H9 (cell line): ENCODE measurements around the gene ST14. TPM values are rescaled to one million over a fixed set of nuclear protein-coding genes. Genes with fewer than 3 reads are reported as not detected.
"Not testable (repeated sequence)": the region's sequence is repeated elsewhere in the genome, so short reads cannot be mapped to it uniquely, and the experiment has no call there.

Source experiments
- DNase-seq: peaks from one replicate; pipeline ENCODE4 v3.0.0-alpha.2; 2017
- H2AFZ ChIP-seq: one replicate; pipeline ENCODE4 v1.6.1; 2013; ENCODE audit warnings: mild to moderate bottlenecking, low read length, control low read depth, moderate library complexity
- H2AK5ac ChIP-seq: 2 replicates; pipeline ENCODE4 v1.6.1; 2013; ENCODE audit warnings: low read length, control low read depth, mixed read lengths; ENCODE audit not compliant: insufficient read length
- H2BK120ac ChIP-seq: one replicate; pipeline ENCODE4 v1.6.1; 2013; ENCODE audit warnings: low read depth, mild to moderate bottlenecking, low read length, control low read depth, inconsistent platforms; ENCODE audit not compliant: poor library complexity, severe bottlenecking
- H2BK12ac ChIP-seq: 2 replicates; pipeline ENCODE4 v1.6.1; 2013; ENCODE audit warnings: low read length, control low read depth, mixed read lengths, low read depth; ENCODE audit not compliant: insufficient read length
- H2BK15ac ChIP-seq: 2 replicates; pipeline ENCODE4 v1.6.1; 2013; ENCODE audit warnings: low read depth, low read length, control low read depth
- H2BK20ac ChIP-seq: one replicate; pipeline ENCODE4 v1.6.1; 2013; ENCODE audit warnings: low read depth, mild to moderate bottlenecking, low read length, control low read depth, inconsistent platforms; ENCODE audit not compliant: poor library complexity, severe bottlenecking
- H2BK5ac ChIP-seq: 2 replicates; pipeline ENCODE4 v1.6.1; 2013; ENCODE audit warnings: low read length, control low read depth, mixed read lengths; ENCODE audit not compliant: insufficient read length
- H3K14ac ChIP-seq: 2 replicates; pipeline ENCODE4 v1.6.1; 2013; ENCODE audit warnings: low read length, control low read depth; ENCODE audit not compliant: insufficient read depth
- H3K18ac ChIP-seq: 2 replicates; pipeline ENCODE4 v1.6.1; 2013; ENCODE audit warnings: low read depth, mild to moderate bottlenecking, mixed read lengths, low read length, control low read depth; ENCODE audit not compliant: insufficient read length
- H3K23ac ChIP-seq: 2 replicates; pipeline ENCODE4 v1.6.1; 2013; ENCODE audit warnings: low read length, control low read depth, mixed read lengths, low read depth; ENCODE audit not compliant: insufficient read length
- H3K23me2 ChIP-seq: 2 replicates; pipeline ENCODE4 v1.6.1; 2013; ENCODE audit warnings: low read depth, mild to moderate bottlenecking, mixed read lengths, low read length, control low read depth; ENCODE audit not compliant: insufficient read length, poor library complexity, severe bottlenecking
- H3K27ac ChIP-seq: 2 replicates; pipeline ENCODE4 v1.5.1; 2013; ENCODE audit warnings: low read length, control low read depth, mixed read lengths, low read depth; ENCODE audit not compliant: insufficient read length
- H3K27me3 ChIP-seq: 2 replicates; pipeline ENCODE4 v1.6.1; 2013; ENCODE audit warnings: low read length, control low read depth, inconsistent platforms; ENCODE audit not compliant: insufficient read depth
- H3K4ac ChIP-seq: 2 replicates; pipeline ENCODE4 v1.6.1; 2013; ENCODE audit warnings: low read depth, mild to moderate bottlenecking, control low read depth, inconsistent platforms, low read length, moderate library complexity
- H3K4me1 ChIP-seq: 2 replicates; pipeline ENCODE4 v1.6.1; 2013; ENCODE audit warnings: low read length, control low read depth, inconsistent platforms; ENCODE audit not compliant: insufficient read depth
- H3K4me2 ChIP-seq: 2 replicates; pipeline ENCODE4 v1.6.1; 2013; ENCODE audit warnings: low read length, control low read depth, mixed read lengths; ENCODE audit not compliant: insufficient read length, insufficient read depth
- H3K56ac ChIP-seq: 2 replicates; pipeline ENCODE4 v1.6.1; 2013; ENCODE audit warnings: low read depth, mild to moderate bottlenecking, mixed read lengths, low read length, control low read depth; ENCODE audit not compliant: insufficient read length
- H3K79me1 ChIP-seq: 2 replicates; pipeline ENCODE4 v1.6.1; 2013; ENCODE audit warnings: low read depth, mild to moderate bottlenecking, moderate library complexity, low read length, control low read depth, inconsistent platforms; ENCODE audit not compliant: insufficient read depth, poor library complexity, severe bottlenecking
- H3K79me2 ChIP-seq: 2 replicates; pipeline ENCODE4 v1.6.1; 2013; ENCODE audit warnings: low read length, control low read depth, inconsistent platforms; ENCODE audit not compliant: insufficient read depth
- H3K9ac ChIP-seq: 2 replicates; pipeline ENCODE4 v1.6.1; 2013; ENCODE audit warnings: low read length, control low read depth, mixed read lengths; ENCODE audit not compliant: insufficient read length; ENCODE audit errors: extremely low read depth
- H3K9me3 ChIP-seq: one replicate; pipeline ENCODE4 v1.6.1; 2013; ENCODE audit warnings: low read depth, low read length, inconsistent platforms; ENCODE audit not compliant: control insufficient read depth
- H3T11ph ChIP-seq: one replicate; pipeline ENCODE4 v1.6.1; 2013; ENCODE audit warnings: mild to moderate bottlenecking, low read length, control low read depth, inconsistent platforms
- H4K20me1 ChIP-seq: one replicate; pipeline ENCODE4 v1.6.1; 2013; ENCODE audit not compliant: control insufficient read depth, insufficient read length, insufficient read depth
- H4K5ac ChIP-seq: 2 replicates; pipeline ENCODE4 v1.6.1; 2013; ENCODE audit warnings: low read depth, mild to moderate bottlenecking, mixed read lengths, low read length, control low read depth; ENCODE audit not compliant: insufficient read length
- H4K8ac ChIP-seq: replicated peaks from 2 replicates; pipeline ENCODE4 v1.6.1; 2013; ENCODE audit warnings: low read length, control low read depth, mixed read lengths, low read depth; ENCODE audit not compliant: insufficient read length
- H4K91ac ChIP-seq: 2 replicates; pipeline ENCODE4 v1.6.1; 2013; ENCODE audit warnings: low read depth, mild to moderate bottlenecking, moderate library complexity, mixed read lengths, low read length, control low read depth; ENCODE audit not compliant: insufficient read length
- H3K27ac Mint-ChIP-seq, 3 experiments: 2 replicates in 2 of 3; 3 replicates in 1 of 3; pipeline ENCODE4 v1.8.0; 2020 to 2021; ENCODE audit warnings: mixed read lengths in 3 of 3, mild to moderate bottlenecking in 1 of 3, moderate library complexity in 1 of 3
- H3K27me3 Mint-ChIP-seq: 2 replicates; pipeline ENCODE4 v1.8.0; 2021; ENCODE audit warnings: low read depth, mild to moderate bottlenecking, moderate library complexity, mixed read lengths
- H3K36me3 Mint-ChIP-seq, 3 experiments: 2 replicates in 2 of 3; 3 replicates in 1 of 3; pipeline ENCODE4 v1.8.0; 2020 to 2021; ENCODE audit warnings: low read depth in 3 of 3, mixed read lengths in 3 of 3; ENCODE audit not compliant: insufficient read depth in 1 of 3
- H3K4me1 Mint-ChIP-seq, 2 experiments: 2 replicates each; pipeline ENCODE4 v1.8.0; 2020; ENCODE audit warnings: mixed read lengths in 2 of 2
- H3K4me3 Mint-ChIP-seq, 2 experiments: 2 replicates in 1 of 2; 3 replicates in 1 of 2; pipeline ENCODE4 v1.8.0; 2020 to 2021; ENCODE audit warnings: mild to moderate bottlenecking in 2 of 2, mixed read lengths in 2 of 2, moderate library complexity in 1 of 2
- H3K9me3 Mint-ChIP-seq, 2 experiments: 2 replicates in 1 of 2; 3 replicates in 1 of 2; pipeline ENCODE4 v1.8.0; 2020; ENCODE audit warnings: mild to moderate bottlenecking in 2 of 2, mixed read lengths in 2 of 2, moderate library complexity in 1 of 2
- CTCF ChIP-seq: fragments of 200-600 bp; sonication (generic); conservative IDR thresholded peaks from 3 replicates; pipeline ENCODE4 v1.8.0; 2021; ENCODE audit warnings: antibody characterized with exemption, mild to moderate bottlenecking
- WGBS: extraction: QIAGEN DNeasy Blood & Tissue Kit; methylation state at CpG from one replicate; pipeline ENCODE4 v1.1.7; 2013; ENCODE audit warnings: missing lambda C conversion rate, low lambda C conversion rate, mixed read lengths; ENCODE audit not compliant: insufficient read length; ENCODE audit errors: extremely low coverage; 5-methylcytosine and 5-hydroxymethylcytosine counted together
- total RNA-seq: library from RNA; stranded (reverse); gene quantifications from 2 replicates; pipeline ENCODE4 v1.2.1, GENCODE V29; 2021

Gene ST14
- total RNA-seq, 1 experiment from 2014 or later: 22.4 TPM

- Histone ChIP-seq H3K56ac (no peak overlapping the region), H2AFZ (no peak overlapping the region), H3T11ph (no peak overlapping the region), H2BK12ac (no peak overlapping the region), H2BK20ac (no peak overlapping the region), H3K9me3 (no peaks in the 10 kb centered on the region), H3K14ac (no peak overlapping the region), H4K20me1 (peaks cover 2% of the 10 kb centered on the region), H3K27me3 (no peaks in the 10 kb centered on the region), H3K4me2 (no peak overlapping the region), H4K5ac (no peak overlapping the region), H2AK5ac (no peak overlapping the region), H3K23ac (no peak overlapping the region), H3K4me1 (no peaks in the 10 kb centered on the region), H3K18ac (no peak overlapping the region), H4K91ac (no peak overlapping the region), H3K27ac (no peak overlapping the region), H2BK15ac (no peak overlapping the region), H3K9ac (no peak overlapping the region), H2BK120ac (no peak overlapping the region), H4K8ac (no peak overlapping the region), H2BK5ac (no peak overlapping the region), H3K4ac (no peak overlapping the region), H3K79me2 (no peaks in the 10 kb centered on the region), H3K23me2 (no peaks in the 10 kb centered on the region), H3K79me1 (no peaks in the 10 kb centered on the region)
- DNase-seq: no peak
- H3K4me1 Mint-ChIP-seq: peaks cover 4% of the 10 kb centered on the region in 2 experiments; a peak in 3 of 4 replicates
- H3K27me3 Mint-ChIP-seq: no peaks in the 10 kb centered on the region
- no peak overlapping the region for H3K27ac Mint-ChIP-seq
- WGBS: no CpG with 5 or more reads among the region's 4 CpGs
- H3K36me3 Mint-ChIP-seq: peaks cover 0 to 5% (median 2%) of the 10 kb centered on the region in 3 experiments; a peak in 3 of 7 replicates
- H3K4me3 Mint-ChIP-seq: no peak overlapping the region
- H3K9me3 Mint-ChIP-seq: no peaks in the 10 kb centered on the region
- TF ChIP-seq CTCF: no peak
Measured at GRCh38 chr11:130227373-130227772, 67.8 kb downstream of the ST14 start.

- not testable (repeated sequence) for H2AFZ ChIP-seq, H3K27me3 ChIP-seq, H3K4me3 Mint-ChIP-seq, H2BK20ac ChIP-seq, H3K4ac ChIP-seq, H2BK12ac ChIP-seq, H4K8ac ChIP-seq, H3K27me3 Mint-ChIP-seq, H3K27ac Mint-ChIP-seq, H3K27ac ChIP-seq, H4K91ac ChIP-seq, H3K14ac ChIP-seq, H3K23me2 ChIP-seq, H3K56ac ChIP-seq, H3K18ac ChIP-seq, H3K4me1 Mint-ChIP-seq, H3K79me2 ChIP-seq, H3K79me1 ChIP-seq, H2BK15ac ChIP-seq, DNase-seq, H4K20me1 ChIP-seq, H4K5ac ChIP-seq, H3K9ac ChIP-seq, H3K4me2 ChIP-seq, H3K9me3 ChIP-seq, H2BK120ac ChIP-seq, H2BK5ac ChIP-seq, H3T11ph ChIP-seq, H3K4me1 ChIP-seq, H3K23ac ChIP-seq, H3K9me3 Mint-ChIP-seq, H2AK5ac ChIP-seq
- H3K36me3 Mint-ChIP-seq: peaks cover 8 to 39% (median 27%) of the 10 kb centered on the region in 3 experiments; a peak in 6 of 7 replicates
Measured at GRCh38 chr11:130233486-130233885, 73.9 kb downstream of the ST14 start.
